Hepatocyte (in vitro differentiated cells): ENCODE data around the gene STAP1.

Experiments
- CTCF ChIP-seq: fragments of 200-600 bp; sonication (generic); IDR thresholded peaks from 2 replicates; pipeline ENCODE4 v1.5.1; 2016; ENCODE audit warnings: antibody characterized with exemption, mild to moderate bottlenecking; ENCODE audit not compliant: poor library complexity
- EZH2 ChIP-seq: fragments of 200-600 bp; sonication (generic); IDR thresholded peaks from 2 replicates; pipeline ENCODE4 v1.6.1; 2016; ENCODE audit warnings: antibody characterized with exemption, mild to moderate bottlenecking, borderline replicate concordance

DNA sequence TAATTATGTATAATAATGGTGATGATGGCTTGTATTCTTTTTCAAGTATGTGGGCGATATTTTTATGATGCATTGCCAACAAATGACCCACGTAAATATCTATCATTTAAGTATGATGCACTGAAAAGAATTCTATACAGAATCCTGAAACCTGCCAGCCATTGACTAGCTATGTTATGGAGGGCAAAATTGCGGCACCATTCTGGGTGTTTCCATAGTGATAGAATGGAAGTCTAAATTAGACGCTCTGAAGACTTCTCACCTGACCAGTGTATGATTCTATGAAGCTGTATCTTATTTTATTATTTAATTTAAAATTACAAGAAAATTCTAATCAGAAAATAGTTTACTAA, 12.5 kb upstream of the STAP1 start:
- TF ChIP-seq CTCF (no peak), EZH2 (no peak)
